Neural progenitor cell (in vitro differentiated cells): ENCODE data around the gene FBXO17. TPM values are rescaled to one million over a fixed set of nuclear protein-coding genes. Genes with fewer than 3 reads are reported as not detected.
A peak's percentile ranks its signal among the peaks of the same experiment; 100 is the strongest.

Experiments used
- DNase-seq: peaks from one replicate; pipeline ENCODE4 v3.0.0-alpha.2; 2016; ENCODE audit warnings: low spot score
- H2AFZ ChIP-seq: fragments of 200-600 bp; sonication (generic); replicated peaks from 2 replicates; pipeline ENCODE4 v1.6.1; 2016; ENCODE audit warnings: antibody characterized with exemption
- H3F3A ChIP-seq: fragments of 200-600 bp; sonication (generic); 2 replicates; pipeline ENCODE4 v1.6.1; 2016; ENCODE audit warnings: antibody characterized with exemption, low read depth
- H3K27ac ChIP-seq: fragments of 200-600 bp; sonication (generic); 2 replicates; pipeline ENCODE4 v1.5.1; 2016; ENCODE audit warnings: mild to moderate bottlenecking
- H3K27me3 ChIP-seq: fragments of 200-600 bp; sonication (generic); 2 replicates; pipeline ENCODE4 v1.6.1; 2016; ENCODE audit warnings: mild to moderate bottlenecking, moderate library complexity
- H3K36me3 ChIP-seq: fragments of 200-600 bp; sonication (generic); 2 replicates; pipeline ENCODE4 v1.5.1; 2016
- H3K4me1 ChIP-seq: fragments of 200-600 bp; sonication (generic); 2 replicates; pipeline ENCODE4 v1.6.1; 2016; ENCODE audit warnings: mixed run types
- H3K4me2 ChIP-seq: fragments of 200-600 bp; sonication (generic); 2 replicates; pipeline ENCODE4 v1.6.1; 2016
- H3K4me3 ChIP-seq: fragments of 200-600 bp; sonication (generic); 2 replicates; pipeline ENCODE4 v1.5.1; 2016
- H3K79me2 ChIP-seq: fragments of 200-600 bp; sonication (generic); 2 replicates; pipeline ENCODE4 v1.6.1; 2016; ENCODE audit warnings: low read depth
- H3K9ac ChIP-seq: fragments of 200-600 bp; sonication (generic); 2 replicates; pipeline ENCODE4 v1.6.1; 2016
- H3K9me3 ChIP-seq: fragments of 200-600 bp; sonication (generic); 2 replicates; pipeline ENCODE4 v1.5.1; 2016; ENCODE audit warnings: low read depth
- H4K20me1 ChIP-seq: fragments of 200-600 bp; sonication (generic); 2 replicates; pipeline ENCODE4 v1.6.1; 2016; ENCODE audit warnings: low read depth
- H3K27ac Mint-ChIP-seq: 3 replicates; pipeline ENCODE4 v1.8.0; 2021; ENCODE audit warnings: mixed read lengths
- H3K27me3 Mint-ChIP-seq: 2 replicates; pipeline ENCODE4 v1.8.0; 2022; ENCODE audit warnings: low read depth, mild to moderate bottlenecking, inconsistent platforms, moderate library complexity, mixed read lengths; ENCODE audit not compliant: insufficient read depth
- H3K36me3 Mint-ChIP-seq: 3 replicates; pipeline ENCODE4 v1.8.0; 2021; ENCODE audit warnings: mixed read lengths
- H3K4me1 Mint-ChIP-seq: 3 replicates; pipeline ENCODE4 v1.8.0; 2021; ENCODE audit warnings: mixed read lengths
- H3K4me3 Mint-ChIP-seq: 3 replicates; pipeline ENCODE4 v1.8.0; 2021; ENCODE audit warnings: mild to moderate bottlenecking, moderate library complexity, mixed read lengths
- H3K9me3 Mint-ChIP-seq: 3 replicates; pipeline ENCODE4 v1.8.0; 2020; ENCODE audit warnings: mixed read lengths
- EZH2 ChIP-seq: fragments of 200-600 bp; sonication (generic); IDR thresholded peaks from 2 replicates; pipeline ENCODE4 v1.6.1; 2017; ENCODE audit warnings: antibody characterized with exemption, mild to moderate bottlenecking, moderate library complexity
- EZH2phosphoT487 ChIP-seq: fragments of 200-600 bp; sonication (generic); IDR thresholded peaks from 2 replicates; pipeline ENCODE4 v1.6.1; 2017; ENCODE audit warnings: antibody characterized with exemption
- total RNA-seq: library from RNA; depleted of rRNA; stranded (reverse); fragments of >200 nt; gene quantifications from 2 replicates; pipeline ENCODE4 v1.2.3, GENCODE V29; 2015; ENCODE audit warnings: low replicate concordance
- TF ChIP-seq, protein P1 (sequence below): fragments of 200-600 bp; sonication (generic); IDR thresholded peaks from 2 replicates; pipeline ENCODE4 v1.5.1; 2017; ENCODE audit warnings: antibody characterized with exemption, mild to moderate bottlenecking

Gene FBXO17
- total RNA-seq, 1 donor from 2014 or later = 8.3 TPM

DNA sequence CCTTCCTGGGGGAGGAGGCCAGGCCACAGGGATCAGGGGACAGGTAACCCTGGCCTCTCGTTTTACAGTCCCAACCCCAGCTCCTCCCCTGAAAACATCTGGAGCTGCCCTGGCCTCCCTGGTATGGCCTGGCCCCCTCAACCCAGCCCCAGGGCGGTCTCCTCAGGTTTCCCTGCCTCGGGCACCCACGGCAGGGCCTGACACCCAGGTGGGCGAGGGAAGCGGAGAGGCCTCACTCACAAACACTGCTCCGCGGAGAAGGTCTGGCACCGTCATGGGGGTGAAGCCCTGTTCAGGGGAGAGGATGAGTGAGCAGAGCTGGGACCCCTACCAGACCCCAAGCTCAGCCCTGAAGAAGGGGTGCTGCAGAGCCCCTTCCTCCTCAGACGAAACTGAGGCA is 57.0 kb downstream of the FBXO17 start:
- Mint-ChIP-seq H3K4me3 (no peak overlapping the region), H3K27me3 (peaks cover 4% of the 10 kb centered on the region), H3K4me1 (no peaks in the 10 kb centered on the region), H3K9me3 (no peaks in the 10 kb centered on the region), H3K27ac (no peak overlapping the region), H3K36me3 (peaks cover 10% of the 10 kb centered on the region)
- H3K27me3 ChIP-seq = no peaks in the 10 kb centered on the region
- no peaks in the 10 kb centered on the region for H4K20me1 ChIP-seq
- H3K27ac ChIP-seq = no peak overlapping the region
- H3K4me3 ChIP-seq = no peak overlapping the region
- H3K4me1 ChIP-seq = no peaks in the 10 kb centered on the region
- no peak overlapping the region for H3K4me2 ChIP-seq
- no peak overlapping the region for H3K9ac ChIP-seq
- no peaks in the 10 kb centered on the region for H3K9me3 ChIP-seq
- no peak overlapping the region for H2AFZ ChIP-seq
- no peaks in the 10 kb centered on the region for H3F3A ChIP-seq
- no peak for DNase-seq
- TF ChIP-seq EZH2 = no peak
- no peak for TF ChIP-seq EZH2phosphoT487
- TF ChIP-seq, protein P1, sequence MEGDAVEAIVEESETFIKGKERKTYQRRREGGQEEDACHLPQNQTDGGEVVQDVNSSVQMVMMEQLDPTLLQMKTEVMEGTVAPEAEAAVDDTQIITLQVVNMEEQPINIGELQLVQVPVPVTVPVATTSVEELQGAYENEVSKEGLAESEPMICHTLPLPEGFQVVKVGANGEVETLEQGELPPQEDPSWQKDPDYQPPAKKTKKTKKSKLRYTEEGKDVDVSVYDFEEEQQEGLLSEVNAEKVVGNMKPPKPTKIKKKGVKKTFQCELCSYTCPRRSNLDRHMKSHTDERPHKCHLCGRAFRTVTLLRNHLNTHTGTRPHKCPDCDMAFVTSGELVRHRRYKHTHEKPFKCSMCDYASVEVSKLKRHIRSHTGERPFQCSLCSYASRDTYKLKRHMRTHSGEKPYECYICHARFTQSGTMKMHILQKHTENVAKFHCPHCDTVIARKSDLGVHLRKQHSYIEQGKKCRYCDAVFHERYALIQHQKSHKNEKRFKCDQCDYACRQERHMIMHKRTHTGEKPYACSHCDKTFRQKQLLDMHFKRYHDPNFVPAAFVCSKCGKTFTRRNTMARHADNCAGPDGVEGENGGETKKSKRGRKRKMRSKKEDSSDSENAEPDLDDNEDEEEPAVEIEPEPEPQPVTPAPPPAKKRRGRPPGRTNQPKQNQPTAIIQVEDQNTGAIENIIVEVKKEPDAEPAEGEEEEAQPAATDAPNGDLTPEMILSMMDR = no peak
- H3K36me3 ChIP-seq = no peaks in the 10 kb centered on the region
- no peaks in the 10 kb centered on the region for H3K79me2 ChIP-seq

DNA sequence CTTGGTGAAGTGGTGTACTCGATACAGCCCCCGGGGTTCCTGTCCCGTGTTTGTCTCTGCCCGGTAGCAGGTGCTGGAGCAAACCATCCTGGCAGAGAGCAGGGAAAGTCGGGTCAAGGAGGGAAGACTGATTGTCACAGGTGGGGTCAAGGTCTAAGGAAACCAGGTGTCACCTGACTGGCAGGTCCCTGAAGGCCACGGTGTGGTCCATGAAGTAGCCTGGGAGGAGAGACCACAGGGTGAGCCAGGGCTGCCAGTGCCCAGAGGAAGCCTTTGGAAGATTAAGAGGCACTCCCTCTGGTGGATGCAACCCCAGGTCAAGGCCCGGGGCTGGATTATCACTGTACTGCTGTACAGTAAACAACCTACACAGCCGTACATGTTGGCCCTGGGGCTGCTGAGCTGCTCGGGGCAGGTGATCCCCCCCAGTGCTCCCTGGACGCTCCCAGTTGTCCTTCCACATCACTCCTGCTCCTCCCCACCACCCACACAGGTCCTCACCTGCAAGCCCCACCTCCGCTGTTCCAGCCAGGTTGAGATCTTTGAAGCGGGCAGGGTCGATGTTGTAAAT is 57.5 kb downstream of the FBXO17 start:
- TF ChIP-seq EZH2 (no peak), EZH2phosphoT487 (no peak)
- TF ChIP-seq, protein P1 = peak; percentile 21
- no peaks in the 10 kb centered on the region for H3K79me2 ChIP-seq
- Mint-ChIP-seq H3K27me3 (peaks cover 4% of the 10 kb centered on the region), H3K27ac (no peak overlapping the region), H3K4me3 (no peak overlapping the region), H3K4me1 (no peaks in the 10 kb centered on the region), H3K9me3 (no peaks in the 10 kb centered on the region), H3K36me3 (peaks cover 10% of the 10 kb centered on the region)
- no peaks in the 10 kb centered on the region for H3K27me3 ChIP-seq
- no peak overlapping the region for H3K4me2 ChIP-seq
- no peaks in the 10 kb centered on the region for H3K4me1 ChIP-seq
- no peaks in the 10 kb centered on the region for H3F3A ChIP-seq
- no peaks in the 10 kb centered on the region for H4K20me1 ChIP-seq
- no peak overlapping the region for H3K27ac ChIP-seq
- H2AFZ ChIP-seq = no peak overlapping the region
- no peaks in the 10 kb centered on the region for H3K36me3 ChIP-seq
- H3K9me3 ChIP-seq = no peaks in the 10 kb centered on the region
- H3K9ac ChIP-seq = no peak overlapping the region
- peak; percentile 26 for DNase-seq
- no peak overlapping the region for H3K4me3 ChIP-seq

DNA sequence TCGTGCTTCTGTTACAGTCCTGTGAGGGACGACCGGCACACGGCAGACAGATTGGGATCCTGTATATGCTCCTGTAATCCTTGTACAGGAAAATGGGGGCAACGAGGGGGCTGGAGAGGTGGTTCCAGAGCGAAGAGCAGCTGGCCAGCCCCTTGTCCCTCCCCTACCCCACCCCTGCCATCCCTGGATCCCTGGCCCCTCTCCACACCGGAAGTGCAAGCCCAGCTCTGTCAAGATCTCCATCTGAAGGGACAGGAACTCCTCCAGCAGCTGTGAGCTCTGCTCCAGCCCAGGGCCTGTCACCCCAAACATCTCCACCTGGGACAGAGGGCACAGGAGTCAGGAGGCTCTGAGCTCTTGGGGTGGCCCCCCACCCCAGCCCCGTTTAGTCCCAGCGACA is 58.0 kb downstream of the FBXO17 start:
- Histone ChIP-seq H3K9me3 (no peaks in the 10 kb centered on the region), H3K4me3 (no peak overlapping the region), H3K4me1 (no peaks in the 10 kb centered on the region), H3K27me3 (no peaks in the 10 kb centered on the region), H3F3A (no peaks in the 10 kb centered on the region), H3K9ac (no peak overlapping the region), H3K27ac (no peak overlapping the region), H2AFZ (no peak overlapping the region), H4K20me1 (no peaks in the 10 kb centered on the region), H3K4me2 (no peak overlapping the region), H3K36me3 (no peaks in the 10 kb centered on the region), H3K79me2 (no peaks in the 10 kb centered on the region)
- H3K4me1 Mint-ChIP-seq = no peaks in the 10 kb centered on the region
- TF ChIP-seq EZH2phosphoT487 (no peak), EZH2 (no peak)
- TF ChIP-seq, protein P1 = no peak
- no peak overlapping the region for H3K4me3 Mint-ChIP-seq
- H3K36me3 Mint-ChIP-seq = peaks cover 9% of the 10 kb centered on the region
- DNase-seq = no peak
- H3K27me3 Mint-ChIP-seq = peaks cover 4% of the 10 kb centered on the region
- no peak overlapping the region for H3K27ac Mint-ChIP-seq
- H3K9me3 Mint-ChIP-seq = no peaks in the 10 kb centered on the region
